ENCODE data around the gene IMPG2.

IMPG2 gene

GRCh38 chr3:101179637-101180036, 140.7 kb downstream of the IMPG2 start:
- DNase-seq, result no peak

GRCh38 chr3:101177577-101177976, 142.8 kb downstream of the IMPG2 start:
- no peak for DNase-seq
